Activated CD4-positive, CD25-positive, alpha-beta regulatory T cell treated with anti-CD3 and anti-CD28 coated beads, Interleukin-2, amount 50 U/mL, for 72 hours (primary cell): ENCODE measurements around the gene SMARCAD1.
"Not testable (repeated sequence)": the region's sequence is repeated elsewhere in the genome, so short reads cannot be mapped to it uniquely, and the experiment has no call there.

ENCODE experiments used
- DNase-seq: peaks from one replicate; pipeline ENCODE4 v3.0.0; 2021

Gene SMARCAD1

DNA sequence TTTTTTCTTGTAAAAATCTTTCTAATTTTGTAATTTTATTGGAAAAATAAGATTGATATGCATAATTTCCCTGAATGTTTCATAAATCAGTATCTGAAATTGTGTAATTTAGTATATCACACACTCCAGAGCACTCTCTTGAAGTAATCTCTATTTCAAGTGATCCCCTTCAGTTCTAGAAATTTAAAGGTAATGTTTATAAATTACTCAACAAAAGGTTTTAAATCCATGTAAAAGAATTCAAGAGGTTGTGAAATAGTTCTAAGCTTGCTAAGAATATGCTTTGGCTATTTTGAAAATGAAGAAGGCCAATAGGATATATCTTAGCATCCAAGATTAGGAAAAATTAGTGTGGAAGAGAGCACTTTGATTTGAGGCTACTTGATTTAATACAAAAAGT lies 28.2 kb downstream of the SMARCAD1 start:
- no peak for DNase-seq

GRCh38 chr4:94237271-94237670 lies 29.6 kb downstream of the SMARCAD1 start:
- no peak for DNase-seq

DNA sequence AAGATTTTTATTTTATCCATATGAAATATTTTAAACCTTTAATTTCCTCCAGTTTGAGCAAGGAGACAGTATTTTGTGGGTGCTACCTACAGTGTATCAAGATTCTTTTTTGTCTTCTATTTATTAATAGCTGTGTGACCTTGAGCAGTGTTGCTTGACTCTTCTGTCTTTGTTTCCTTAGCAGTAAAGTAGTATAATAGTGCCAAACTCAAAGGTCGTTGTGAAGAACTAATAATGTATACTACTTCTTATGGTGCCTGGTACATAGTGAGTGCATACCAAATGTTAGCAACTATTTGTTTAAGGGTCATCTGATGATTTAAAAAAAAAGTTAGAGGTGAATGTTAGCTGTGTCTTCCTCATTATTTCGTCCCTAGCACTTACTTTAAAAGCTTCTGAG lies 30.5 kb downstream of the SMARCAD1 start:
- no peak for DNase-seq

DNA sequence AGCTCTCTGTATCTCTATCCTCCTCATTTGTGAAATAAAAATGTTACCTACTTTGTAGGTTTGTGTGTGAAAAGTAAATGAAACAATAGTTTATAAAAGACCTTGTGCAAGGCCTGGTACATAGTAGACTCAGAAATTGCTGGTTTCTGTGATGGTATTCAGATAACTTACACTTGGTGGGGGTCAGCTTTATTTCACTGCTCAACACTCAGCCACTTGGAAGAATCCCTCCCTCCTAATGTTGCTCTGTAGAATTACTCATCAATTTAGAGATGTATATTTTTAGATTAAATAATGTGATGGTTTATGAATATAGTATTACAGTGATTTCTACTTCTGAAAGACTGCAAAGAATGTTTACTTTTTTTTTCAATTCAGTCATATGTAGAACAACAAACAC lies 32.7 kb downstream of the SMARCAD1 start:
- no peak for DNase-seq

- no peak for DNase-seq
Observed at GRCh38 chr4:94244087-94244828, 36.6 kb downstream of the SMARCAD1 start.

GRCh38 chr4:94244829-94245185 lies 37.1 kb downstream of the SMARCAD1 start:
- no peak for DNase-seq

DNA sequence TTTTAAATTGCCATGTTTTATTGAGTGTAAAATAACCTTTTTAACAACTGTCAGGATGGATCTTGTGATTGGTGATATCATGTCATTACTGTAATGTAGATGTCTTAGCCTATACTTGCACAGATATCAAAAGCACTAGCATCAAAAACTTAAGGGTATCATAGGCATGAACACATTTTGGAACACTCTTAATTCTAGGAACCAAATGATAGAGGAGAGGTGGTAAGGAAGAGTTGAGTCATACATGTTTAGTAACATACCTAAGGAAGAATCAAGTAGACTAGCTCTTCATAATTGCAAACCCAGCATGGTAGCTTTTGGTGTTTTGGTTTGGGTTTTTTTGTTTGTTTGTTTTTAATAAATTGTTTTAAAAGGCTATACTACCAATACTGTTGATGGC lies 43.4 kb downstream of the SMARCAD1 start:
- DNase-seq, result no peak

DNA sequence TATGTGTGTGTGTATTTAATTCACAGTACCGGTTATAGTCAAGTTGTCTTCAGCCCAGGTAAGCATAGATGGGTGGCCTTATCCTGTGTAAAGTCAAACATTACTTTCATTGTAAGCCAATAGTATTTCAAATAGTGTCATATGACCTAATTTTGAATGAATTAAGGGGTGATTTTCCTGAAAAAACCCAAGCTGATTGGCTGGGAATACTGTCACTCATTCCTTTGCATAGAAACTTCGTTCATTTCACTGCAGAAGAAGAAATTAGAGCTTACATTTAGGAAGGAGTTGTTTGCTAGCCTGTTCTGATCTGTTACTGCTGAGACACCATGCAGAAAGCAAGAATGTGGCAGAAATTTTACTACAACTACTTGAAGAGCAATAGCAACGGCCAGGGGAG lies 45.4 kb downstream of the SMARCAD1 start:
- DNase-seq, result no peak

- DNase-seq, result no peak
Observed at GRCh38 chr4:94256144-94256783, 48.6 kb downstream of the SMARCAD1 start.

DNA sequence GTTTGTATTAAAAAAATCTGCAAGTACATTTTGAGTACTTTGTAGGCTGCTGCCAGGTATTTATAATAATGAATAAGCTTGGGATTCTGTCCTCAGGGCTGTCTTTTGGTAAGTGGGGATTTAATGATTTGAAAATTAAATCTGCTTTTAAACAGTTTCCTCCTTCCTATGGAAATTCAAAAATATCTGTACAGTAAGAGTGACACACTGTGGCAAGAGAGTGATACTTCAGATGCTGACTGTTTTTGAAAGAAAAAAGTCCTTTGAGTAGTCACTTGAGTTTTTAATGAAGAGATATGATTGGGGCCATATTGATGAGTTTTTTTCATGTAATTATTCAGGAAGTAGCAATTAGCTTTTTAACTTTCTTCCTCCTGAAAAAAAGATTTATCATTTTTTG lies 49.2 kb downstream of the SMARCAD1 start:
- no peak for DNase-seq

DNA sequence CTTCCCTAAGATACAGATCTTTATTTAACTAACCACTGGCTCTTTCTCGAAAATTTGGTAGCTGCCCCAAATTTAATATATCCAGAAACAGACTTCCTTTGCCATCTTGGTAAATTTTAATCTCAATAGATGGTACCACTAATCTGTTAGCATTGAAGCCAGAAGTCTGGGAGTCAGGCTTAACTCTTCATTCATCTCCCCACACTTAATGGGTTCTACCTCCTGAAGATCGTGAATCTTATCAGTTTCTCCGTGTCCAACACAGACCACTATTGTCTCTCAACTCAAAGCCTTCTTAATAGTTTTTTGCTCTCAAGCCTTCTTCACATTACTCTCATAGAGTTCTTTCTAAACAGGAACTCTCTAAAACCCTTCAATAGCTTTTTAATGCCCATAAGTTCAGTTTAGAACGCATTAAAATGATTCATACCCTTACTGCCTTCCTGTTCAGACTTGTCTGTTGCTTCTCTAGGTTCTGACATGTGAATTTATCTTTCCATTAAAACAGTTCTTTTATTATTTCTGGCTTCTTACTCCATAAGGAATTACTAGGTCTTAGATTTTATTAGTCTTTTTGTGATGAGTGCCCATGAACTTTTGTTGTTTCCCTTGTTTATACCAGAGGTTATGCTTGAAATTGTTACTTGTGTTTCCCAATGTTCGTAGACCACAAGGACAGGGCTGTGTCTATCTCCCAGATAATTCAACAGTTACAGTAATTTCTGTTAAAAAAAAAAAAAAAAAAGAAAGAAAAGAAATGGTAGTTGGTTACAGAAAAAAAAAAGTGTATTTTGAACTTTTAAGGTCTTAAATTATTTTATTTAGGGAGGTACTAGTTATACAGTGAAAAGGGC lies 54.7 kb downstream of the SMARCAD1 start:
- no peak for DNase-seq

DNA sequence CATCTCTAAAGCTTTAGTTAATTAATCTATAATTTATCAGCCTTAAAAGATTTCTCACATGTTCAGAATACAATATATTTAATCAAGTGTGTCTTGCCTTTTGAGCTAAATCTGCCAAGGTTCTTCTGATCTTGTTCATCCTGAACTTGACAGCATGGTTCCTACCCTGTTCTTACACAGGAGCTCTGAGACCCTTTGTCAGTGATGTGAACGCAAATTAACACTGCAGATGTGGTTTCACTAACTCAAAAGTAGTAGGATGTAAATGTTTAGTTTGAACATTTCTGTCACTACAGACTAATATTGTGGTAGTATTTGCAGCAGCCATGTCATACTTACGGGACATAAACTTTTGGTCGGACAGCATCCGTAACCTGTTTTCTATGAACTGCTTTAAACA lies 59.4 kb downstream of the SMARCAD1 start:
- DNase-seq, result no peak

DNA sequence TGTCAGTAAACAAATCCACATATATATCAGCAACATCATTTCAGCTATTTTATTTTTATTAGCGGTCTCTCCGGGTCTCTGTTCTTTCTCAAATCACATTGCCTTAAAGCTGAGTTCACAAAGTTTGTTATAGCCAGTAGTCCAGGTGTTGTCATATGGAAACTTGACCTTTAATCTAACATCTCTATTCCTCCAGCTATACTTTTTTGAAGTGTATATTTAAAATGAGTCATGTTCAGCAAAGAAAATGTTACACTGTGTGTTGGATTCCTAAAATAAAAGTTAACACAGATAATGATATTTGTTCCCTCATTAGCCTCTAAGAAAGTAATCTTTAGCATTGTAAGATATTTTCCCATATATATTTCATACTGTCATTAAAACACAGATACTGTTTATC lies 63.6 kb downstream of the SMARCAD1 start:
- no peak for DNase-seq

- no peak for DNase-seq
Observed at GRCh38 chr4:94274912-94275311, 67.2 kb downstream of the SMARCAD1 start.

GRCh38 chr4:94276204-94276603 lies 68.5 kb downstream of the SMARCAD1 start:
- DNase-seq, result no peak

- no peak for DNase-seq
Observed at GRCh38 chr4:94277534-94277933, 69.9 kb downstream of the SMARCAD1 start.

DNA sequence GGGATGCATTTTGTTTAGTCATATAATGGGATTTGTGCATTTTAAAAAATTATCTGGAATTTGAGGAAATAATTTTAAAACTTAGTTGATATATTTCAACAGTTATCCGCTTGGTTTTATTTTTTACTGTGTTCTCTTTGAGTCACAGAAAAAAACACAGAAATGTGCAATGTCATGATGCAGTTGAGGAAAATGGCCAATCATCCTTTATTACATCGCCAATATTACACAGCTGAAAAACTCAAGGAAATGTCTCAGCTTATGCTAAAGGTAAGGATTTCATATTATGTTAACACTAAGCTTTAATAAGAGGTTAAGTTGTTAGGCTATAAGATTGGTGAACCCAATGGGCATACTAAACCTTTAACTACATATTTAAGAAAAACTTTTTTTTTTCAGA lies 71.1 kb downstream of the SMARCAD1 start:
- no peak for DNase-seq

DNA sequence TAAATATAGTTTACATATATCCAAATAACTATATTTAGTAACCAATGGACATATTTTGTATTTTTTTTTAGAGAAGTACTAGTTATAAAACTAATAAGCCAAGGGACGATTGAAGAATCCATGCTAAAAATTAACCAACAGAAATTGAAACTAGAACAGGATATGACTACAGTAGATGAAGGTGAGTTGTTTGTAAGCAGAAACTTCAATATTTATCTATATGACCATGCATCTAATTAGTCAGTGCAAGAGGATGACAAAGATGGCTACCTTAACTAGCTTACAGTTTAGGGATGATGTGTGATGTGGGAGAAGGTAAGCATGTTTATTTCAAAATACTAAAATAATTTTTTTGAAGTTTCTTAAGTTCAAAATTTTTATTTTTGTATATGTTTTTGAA lies 77.2 kb downstream of the SMARCAD1 start:
- no peak for DNase-seq

- DNase-seq, result no peak
Observed at GRCh38 chr4:94285666-94286065, 78.0 kb downstream of the SMARCAD1 start.

- DNase-seq, result no peak
Observed at GRCh38 chr4:94290245-94290644, 82.6 kb downstream of the SMARCAD1 start.

GRCh38 chr4:94293981-94294380 lies 86.3 kb downstream of the SMARCAD1 start:
- DNase-seq, result not testable (repeated sequence)

DNA sequence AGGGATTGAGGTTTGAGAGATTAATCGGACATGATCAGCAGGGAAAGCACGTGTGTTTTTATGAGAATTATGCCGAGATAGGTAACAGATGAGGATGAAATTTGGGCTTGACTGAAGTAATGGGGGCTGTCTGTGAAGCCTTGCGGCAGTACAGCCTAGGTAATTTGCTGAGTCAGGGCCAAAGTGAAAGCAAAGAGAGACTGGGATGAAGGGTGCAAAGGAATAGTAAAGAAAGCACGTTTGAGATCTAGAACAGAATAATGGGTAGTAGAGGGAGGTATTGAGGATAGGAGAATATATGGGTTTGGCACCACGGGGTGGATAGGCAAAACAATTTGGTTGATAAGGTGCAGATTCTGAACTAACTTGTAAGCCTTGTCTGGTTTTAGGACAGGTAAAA lies 87.8 kb downstream of the SMARCAD1 start:
- not testable (repeated sequence) for DNase-seq

DNA sequence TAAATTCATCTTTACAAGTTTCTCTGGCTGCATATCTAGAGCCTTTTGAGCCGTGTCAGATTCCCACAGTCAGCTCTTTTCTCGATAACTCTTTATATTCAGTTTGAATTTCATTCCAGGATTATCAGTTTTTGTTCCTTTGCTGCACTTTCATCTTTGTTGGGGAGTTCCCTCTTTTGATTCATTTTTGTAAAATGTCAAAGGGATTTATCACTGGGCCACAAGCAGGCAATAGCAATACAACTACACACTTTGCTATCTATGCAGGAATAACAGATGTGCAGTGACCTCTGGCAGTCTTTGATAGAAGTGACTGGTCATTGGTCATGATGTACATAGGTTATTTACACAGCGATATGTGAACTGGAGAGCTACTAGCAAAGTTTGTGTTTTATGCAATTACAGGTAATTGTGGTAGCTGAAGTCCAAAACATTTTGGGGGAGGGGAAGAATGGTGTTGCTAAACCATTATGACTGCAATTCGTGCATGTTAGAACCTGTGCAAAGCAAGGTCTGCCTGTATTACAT lies 91.1 kb downstream of the SMARCAD1 start:
- no peak for DNase-seq

GRCh38 chr4:94302191-94302590 lies 94.5 kb downstream of the SMARCAD1 start:
- DNase-seq, result no peak
